CD14-positive monocyte (primary cell): ENCODE data around the gene UBE2A. TPM values are rescaled to one million over a fixed set of nuclear protein-coding genes. Genes with fewer than 3 reads are reported as not detected.
A peak's percentile ranks its signal among the peaks of the same experiment; 100 is the strongest.

ENCODE experiments used
- DNase-seq, 3 donors: peaks; one replicate each; pipeline ENCODE4 v3.0.0-alpha.2; 2011 to 2022
- H2AFZ ChIP-seq: 2 replicates; pipeline ENCODE4 v1.6.0; 2012; ENCODE audit warnings: mild to moderate bottlenecking, low read depth, low read length, inconsistent platforms; ENCODE audit not compliant: insufficient read depth, poor library complexity, severe bottlenecking
- H3K27ac ChIP-seq, 2 donors: 1 replicate in 1 of 2; 2 replicates in 1 of 2; pipeline ENCODE4 v1.5.1; 2012 to 2013; ENCODE audit warnings: low read length in 2 of 2, control low read depth in 1 of 2, inconsistent platforms in 1 of 2, low read depth in 1 of 2, mild to moderate bottlenecking in 1 of 2
- H3K27me3 ChIP-seq, 2 donors: one replicate each; pipeline versions ENCODE4 v1.6.0 to v1.6.1; 2011 to 2013; ENCODE audit warnings: low read length in 2 of 2; ENCODE audit not compliant: control insufficient read depth in 2 of 2, insufficient read depth in 2 of 2
- H3K36me3 ChIP-seq, 2 donors: replicated peaks in 1 of 2; 1 replicate in 1 of 2; 2 replicates in 1 of 2; pipeline versions ENCODE4 v1.5.1 to v1.6.1; 2012 to 2013; ENCODE audit warnings: low read length in 2 of 2, control low read depth in 1 of 2, inconsistent platforms in 1 of 2, mild to moderate bottlenecking in 1 of 2; ENCODE audit not compliant: insufficient read depth in 2 of 2, control insufficient read depth in 1 of 2
- H3K4me1 ChIP-seq, 2 donors: 1 replicate in 1 of 2; 2 replicates in 1 of 2; pipeline versions ENCODE4 v1.5.1 to v1.6.1; 2012 to 2013; ENCODE audit warnings: low read length in 2 of 2, control low read depth in 1 of 2, inconsistent platforms in 1 of 2, mild to moderate bottlenecking in 1 of 2, moderate library complexity in 1 of 2; ENCODE audit not compliant: insufficient read depth in 2 of 2, control insufficient read depth in 1 of 2
- H3K4me2 ChIP-seq: replicated peaks from 2 replicates; pipeline ENCODE3; 2012; ENCODE audit warnings: low read length, moderate library complexity, mild to moderate bottlenecking; ENCODE audit not compliant: poor library complexity, severe bottlenecking; ENCODE audit errors: extremely low read depth
- H3K4me3 ChIP-seq, 3 experiments: fragments of 200-600 bp in 1 of 3; sonication (generic) in 1 of 3; replicated peaks in 1 of 3; 1 replicate in 2 of 3; 2 replicates in 1 of 3; pipeline ENCODE4 v1.5.1; 2011 to 2013; ENCODE audit warnings: low read length in 3 of 3, mild to moderate bottlenecking in 3 of 3, control low read depth in 2 of 3, low read depth in 2 of 3, inconsistent platforms in 1 of 3, moderate library complexity in 1 of 3
- H3K79me2 ChIP-seq: 2 replicates; pipeline ENCODE4 v1.6.0; 2012; ENCODE audit warnings: mild to moderate bottlenecking, control low read depth, inconsistent platforms, low read length, moderate library complexity; ENCODE audit not compliant: insufficient read depth
- H3K9ac ChIP-seq: 2 replicates; pipeline ENCODE4 v1.6.0; 2017; ENCODE audit warnings: low read length, mild to moderate bottlenecking; ENCODE audit not compliant: insufficient read depth, poor library complexity, severe bottlenecking
- H3K9me3 ChIP-seq, 2 donors: replicated peaks in 1 of 2; 1 replicate in 1 of 2; 2 replicates in 1 of 2; pipeline versions ENCODE4 v1.5.1 to v1.6.1; 2012 to 2013; ENCODE audit warnings: low read length in 2 of 2, control low read depth in 1 of 2; ENCODE audit not compliant: control insufficient read depth in 1 of 2, insufficient read depth in 1 of 2
- H4K20me1 ChIP-seq: 2 replicates; pipeline ENCODE4 v1.6.0; 2012; ENCODE audit warnings: mild to moderate bottlenecking, low read length, control low read depth, moderate library complexity; ENCODE audit not compliant: insufficient read depth
- H3K27ac Mint-ChIP-seq, 7 donors: one replicate each; pipeline ENCODE4 v1.8.0; 2020; ENCODE audit warnings: mild to moderate bottlenecking in 7 of 7, mixed read lengths in 7 of 7, moderate library complexity in 6 of 7, inconsistent platforms in 2 of 7
- H3K27me3 Mint-ChIP-seq, 3 donors: one replicate each; pipeline ENCODE4 v1.8.0; 2021 to 2022; ENCODE audit warnings: low read depth in 3 of 3, mild to moderate bottlenecking in 3 of 3, mixed read lengths in 3 of 3, moderate library complexity in 3 of 3, inconsistent platforms in 1 of 3
- H3K36me3 Mint-ChIP-seq, 2 donors: one replicate each; pipeline ENCODE4 v1.8.0; 2020; ENCODE audit warnings: mixed read lengths in 2 of 2, inconsistent platforms in 1 of 2, mild to moderate bottlenecking in 1 of 2
- H3K4me1 Mint-ChIP-seq: one replicate; pipeline ENCODE4 v1.8.0; 2020; ENCODE audit warnings: mild to moderate bottlenecking, mixed read lengths
- H3K4me3 Mint-ChIP-seq, 2 donors: one replicate each; pipeline ENCODE4 v1.8.0; 2020; ENCODE audit warnings: mild to moderate bottlenecking in 2 of 2, mixed read lengths in 2 of 2, moderate library complexity in 1 of 2
- H3K9me3 Mint-ChIP-seq, 7 donors: one replicate each; pipeline ENCODE4 v1.8.0; 2020 to 2022; ENCODE audit warnings: mixed read lengths in 7 of 7, mild to moderate bottlenecking in 6 of 7, moderate library complexity in 6 of 7, inconsistent platforms in 2 of 7
- CTCF ChIP-seq: fragments of 200-600 bp; IDR thresholded peaks from one replicate; pipeline ENCODE4 v1.8.0; 2022; ENCODE audit warnings: antibody characterized with exemption, mild to moderate bottlenecking
- WGBS: methylation state at CpG from one replicate; pipeline ENCODE4 v1.1.5; 2013; ENCODE audit warnings: missing lambda C conversion rate; ENCODE audit not compliant: insufficient coverage; 5-methylcytosine and 5-hydroxymethylcytosine counted together
- intact Hi-C, 2 donors: fragments of 100-400 bp; cut with micrococcal nuclease; formaldehyde crosslinking; loops; one replicate each; pipeline versions ENCODE4 v1.15.0 to v1.15.1; 2023
- polyA plus RNA-seq, 3 donors: library from polyadenylated mRNA; depleted of rRNA in 1 of 3; unstranded in 2 of 3; stranded (reverse) in 1 of 3; fragments of 300-500 nt in 2 of 3; fragments of >200 nt in 1 of 3; fragmentation: Illumina TruSeq in 2 of 3; gene quantifications; 1 replicate in 2 of 3; 2 replicates in 1 of 3; pipeline ENCODE4 v1.2.3, GENCODE V29; 2012 to 2021

Gene UBE2A
- polyA plus RNA-seq, 3 donors: 68.7 to 91.4 (median 74.1) TPM

DNA sequence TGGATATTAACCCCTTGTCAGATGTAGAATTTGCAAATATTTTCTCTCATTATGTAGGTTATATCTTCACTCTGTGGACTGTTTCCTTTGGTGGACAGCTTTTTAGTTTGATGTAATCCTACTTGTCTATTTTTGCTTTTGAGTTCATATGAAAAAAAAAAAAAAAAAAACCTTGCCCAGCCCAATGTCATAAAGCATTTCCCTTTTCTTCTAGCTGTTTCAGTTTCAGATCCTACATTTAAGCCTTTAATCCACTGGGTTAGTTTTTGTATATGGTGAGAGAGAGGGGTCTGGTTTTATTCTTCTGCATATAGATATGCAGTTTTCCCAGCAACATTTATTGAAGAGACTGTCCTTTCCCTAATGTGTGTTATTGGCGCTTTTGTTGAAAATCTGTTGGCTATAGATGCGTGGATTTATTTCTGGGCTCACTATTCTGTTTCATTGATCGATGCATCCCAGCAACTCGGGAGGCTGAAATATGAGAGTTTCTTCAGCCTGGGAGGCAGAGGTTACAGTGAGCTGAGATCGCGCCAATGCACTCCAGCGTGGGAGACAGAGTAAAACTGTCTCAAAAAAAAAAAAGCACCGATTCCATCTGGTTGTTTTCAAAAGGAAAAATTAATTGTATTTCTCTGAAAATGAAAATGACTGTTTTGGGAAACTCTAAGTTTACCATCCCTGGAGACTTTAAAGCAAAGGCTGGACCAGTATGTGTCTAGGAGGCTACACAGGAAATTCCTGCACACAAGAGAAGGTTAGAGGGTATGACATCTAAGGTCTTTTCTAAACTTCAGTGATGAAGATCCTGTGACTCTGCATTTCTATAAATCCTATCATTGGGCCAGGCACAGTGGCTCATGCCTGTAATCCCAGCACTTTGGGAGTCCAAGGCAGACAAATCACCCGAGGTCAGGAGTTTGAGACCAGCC is 44.8 kb upstream of the UBE2A start:
- Histone ChIP-seq H3K9ac (peak overlapping the region; percentile 56), H3K4me2 (peak overlapping the region; percentile 67), H3K27ac (peak overlapping the region; percentile 46 to 74), H3K9me3 (no peaks in the 10 kb centered on the region), H4K20me1 (no peaks in the 10 kb centered on the region), H3K4me1 (peaks cover 31 to 36% of the 10 kb centered on the region in 2 donors), H3K36me3 (no peaks in the 10 kb centered on the region), H3K4me3 (peak overlapping the region; percentile 3 to 69 (median 17)), H3K27me3 (no peaks in the 10 kb centered on the region), H3K79me2 (no peaks in the 10 kb centered on the region), H2AFZ (no peak overlapping the region)
- Mint-ChIP-seq H3K4me1 (peaks cover 34% of the 10 kb centered on the region), H3K9me3 (peaks cover 0 to 3% (median 0%) of the 10 kb centered on the region in 7 donors), H3K4me3 (peak overlapping the region; percentile 47 to 79), H3K27ac (peak overlapping the region; percentile 49 to 86 (median 86)), H3K36me3 (peaks cover 0 to 7% of the 10 kb centered on the region in 2 donors), H3K27me3 (peaks cover 0 to 13% (median 0%) of the 10 kb centered on the region in 3 donors)
- DNase-seq: peak in 2 of 3 donors; percentile 27 to 28
- WGBS: 24% methylated on average over 2 of the region's 9 CpGs
- intact Hi-C loops: no loop called here
- no peak for TF ChIP-seq CTCF

GRCh38 chrX:119537487-119537886 is 36.9 kb upstream of the UBE2A start:
- Histone ChIP-seq H3K79me2 (no peaks in the 10 kb centered on the region), H3K36me3 (peaks cover 17 to 36% of the 10 kb centered on the region in 2 donors), H3K27me3 (no peaks in the 10 kb centered on the region), H4K20me1 (no peaks in the 10 kb centered on the region), H3K4me3 (no peak overlapping the region), H3K4me1 (no peaks in the 10 kb centered on the region), H3K4me2 (no peak overlapping the region), H3K9ac (no peak overlapping the region), H3K27ac (no peak overlapping the region), H3K9me3 (no peaks in the 10 kb centered on the region), H2AFZ (no peak overlapping the region)
- Mint-ChIP-seq H3K36me3 (peaks cover 32 to 39% of the 10 kb centered on the region in 2 donors), H3K4me1 (no peaks in the 10 kb centered on the region), H3K9me3 (no peaks in the 10 kb centered on the region), H3K4me3 (no peak overlapping the region), H3K27me3 (peaks cover 0 to 11% (median 0%) of the 10 kb centered on the region in 3 donors), H3K27ac (peak overlapping the region in 1 of 7 donors; percentile 52)
- intact Hi-C loops: no loop called here
- TF ChIP-seq CTCF: no peak
- WGBS: no CpG with 5 or more reads among the region's 3 CpGs
- no peak for DNase-seq
